Breast epithelium (tissue), 4 donors: Measurements from ENCODE around the gene IMMT. TPM values are rescaled to one million over a fixed set of nuclear protein-coding genes. Genes with fewer than 3 reads are reported as not detected.

Source experiments
- DNase-seq, 2 donors: peaks; one replicate each; pipeline ENCODE4 v3.0.0-alpha.2; 2019; ENCODE audit warnings: low spot score in 2 of 2
- H3K27ac ChIP-seq, 2 donors: fragments of 200-600 bp; sonication (generic) in 1 of 2; one replicate each; pipeline ENCODE4 v1.5.1; 2016 to 2019; ENCODE audit warnings: mild to moderate bottlenecking in 1 of 2
- H3K27me3 ChIP-seq, 2 donors: fragments of 200-600 bp; sonication (generic) in 1 of 2; one replicate each; pipeline versions ENCODE4 v1.5.1 to v1.6.0; 2017 to 2019; ENCODE audit warnings: control low read depth in 1 of 2, mild to moderate bottlenecking in 1 of 2
- H3K36me3 ChIP-seq: fragments of 200-600 bp; one replicate; pipeline ENCODE4 v1.5.1; 2019
- H3K4me1 ChIP-seq, 2 donors: fragments of 200-600 bp; sonication (generic); one replicate each; pipeline ENCODE4 v1.5.1; 2016 to 2019; ENCODE audit warnings: control low read depth in 1 of 2
- H3K4me3 ChIP-seq, 3 donors: fragments of 200-600 bp; sonication (generic); 1 replicate in 2 of 3; 2 replicates in 1 of 3; pipeline ENCODE4 v1.5.1; 2016 to 2019; ENCODE audit warnings: mild to moderate bottlenecking in 3 of 3, moderate library complexity in 2 of 3
- H3K9me3 ChIP-seq, 2 donors: fragments of 200-600 bp; sonication (generic) in 1 of 2; one replicate each; pipeline ENCODE4 v1.5.1; 2016 to 2019; ENCODE audit warnings: control low read depth in 1 of 2
- CTCF ChIP-seq, 3 donors: fragments of 450-650 bp; IDR thresholded peaks; one replicate each; pipeline ENCODE4 v1.5.1; 2016 to 2017; ENCODE audit warnings: antibody characterized with exemption in 3 of 3, mild to moderate bottlenecking in 3 of 3, moderate library complexity in 3 of 3
- POLR2A ChIP-seq: fragments of 450-650 bp; IDR thresholded peaks from one replicate; pipeline ENCODE4 v1.6.1; 2016; ENCODE audit warnings: antibody characterized with exemption, mild to moderate bottlenecking, moderate library complexity
- POLR2AphosphoS5 ChIP-seq, 3 donors: sonication (generic); formaldehyde crosslinking; IDR thresholded peaks; one replicate each; pipeline ENCODE4 v1.6.1; 2017; ENCODE audit warnings: antibody characterized with exemption in 3 of 3
- intact Hi-C: fragments of 100-400 bp; cut with DNase I; formaldehyde crosslinking; loops from one replicate; pipeline ENCODE4 v1.15.1; 2023; ENCODE audit warnings: low total_unique reads
- total RNA-seq, 3 donors: library from RNA; depleted of rRNA; stranded (reverse); fragments of >200 nt; gene quantifications; one replicate each; pipeline ENCODE4 v1.1.0, GENCODE V29; 2016

IMMT gene
- total RNA-seq, 3 donors from 2014 or later: 44.8 to 56.1 (median 48.2) TPM

GRCh38 chr2:86240251-86240650 is 45.0 kb upstream of the IMMT start:
- Histone ChIP-seq H3K36me3 (no peaks in the 10 kb centered on the region), H3K27me3 (no peaks in the 10 kb centered on the region), H3K4me1 (no peaks in the 10 kb centered on the region), H3K9me3 (no peaks in the 10 kb centered on the region), H3K4me3 (no peak overlapping the region), H3K27ac (no peak overlapping the region)
- DNase-seq: no peak
- intact Hi-C loops: no loop called here
- TF ChIP-seq POLR2A (no peak), POLR2AphosphoS5 (IDR thresholded peaks at IDR 0.05) (no peak), CTCF (IDR thresholded peaks at IDR 0.05) (no peak)

- no peak for TF ChIP-seq POLR2AphosphoS5 (IDR thresholded peaks at IDR 0.05)
- no peak for TF ChIP-seq POLR2A
- TF ChIP-seq CTCF (IDR thresholded peaks at IDR 0.05): no peak
- no peak overlapping the region for H3K4me3 ChIP-seq
- H3K9me3 ChIP-seq: no peaks in the 10 kb centered on the region
- H3K27me3 ChIP-seq: no peaks in the 10 kb centered on the region
- DNase-seq: no peak
- intact Hi-C loops: no loop called here
- no peaks in the 10 kb centered on the region for H3K4me1 ChIP-seq
- H3K36me3 ChIP-seq: no peaks in the 10 kb centered on the region
- H3K27ac ChIP-seq: no peak overlapping the region
These were observed 44.5 kb upstream of the IMMT start for GRCh38 chr2:86239745-86240144.

- Histone ChIP-seq H3K36me3 (no peaks in the 10 kb centered on the region), H3K4me1 (no peaks in the 10 kb centered on the region), H3K27ac (no peak overlapping the region), H3K27me3 (no peaks in the 10 kb centered on the region), H3K9me3 (no peaks in the 10 kb centered on the region), H3K4me3 (no peak overlapping the region)
- no peak for TF ChIP-seq POLR2AphosphoS5 (IDR thresholded peaks at IDR 0.05)
- TF ChIP-seq CTCF (IDR thresholded peaks at IDR 0.05): no peak
- TF ChIP-seq POLR2A: no peak
- DNase-seq: no peak
- intact Hi-C loops: no loop called here
These were observed 44.1 kb upstream of the IMMT start for GRCh38 chr2:86239326-86239725.

GRCh38 chr2:86238354-86238753 is 43.1 kb upstream of the IMMT start:
- Histone ChIP-seq H3K4me1 (no peaks in the 10 kb centered on the region), H3K27me3 (no peaks in the 10 kb centered on the region), H3K9me3 (no peaks in the 10 kb centered on the region), H3K27ac (no peak overlapping the region), H3K4me3 (no peak overlapping the region), H3K36me3 (no peaks in the 10 kb centered on the region)
- intact Hi-C loops: no loop called here
- TF ChIP-seq POLR2A (no peak), POLR2AphosphoS5 (IDR thresholded peaks at IDR 0.05) (no peak), CTCF (IDR thresholded peaks at IDR 0.05) (no peak)
- no peak for DNase-seq

GRCh38 chr2:86237172-86237571 is 41.9 kb upstream of the IMMT start:
- Histone ChIP-seq H3K9me3 (no peaks in the 10 kb centered on the region), H3K36me3 (no peaks in the 10 kb centered on the region), H3K4me3 (no peak overlapping the region), H3K27me3 (no peaks in the 10 kb centered on the region), H3K27ac (no peak overlapping the region), H3K4me1 (no peaks in the 10 kb centered on the region)
- DNase-seq: no peak
- intact Hi-C loops: no loop called here
- TF ChIP-seq CTCF (IDR thresholded peaks at IDR 0.05) (no peak), POLR2A (no peak), POLR2AphosphoS5 (IDR thresholded peaks at IDR 0.05) (no peak)
